Middle frontal gyrus (tissue), 1 donor: ENCODE results near the gene KCNQ5.

Source experiments
- DNase-seq: peaks from one replicate; pipeline ENCODE4 v3.0.0-alpha.2; 2015; ENCODE audit warnings: low spot score; ENCODE audit errors: extremely low spot score

KCNQ5 gene

DNA sequence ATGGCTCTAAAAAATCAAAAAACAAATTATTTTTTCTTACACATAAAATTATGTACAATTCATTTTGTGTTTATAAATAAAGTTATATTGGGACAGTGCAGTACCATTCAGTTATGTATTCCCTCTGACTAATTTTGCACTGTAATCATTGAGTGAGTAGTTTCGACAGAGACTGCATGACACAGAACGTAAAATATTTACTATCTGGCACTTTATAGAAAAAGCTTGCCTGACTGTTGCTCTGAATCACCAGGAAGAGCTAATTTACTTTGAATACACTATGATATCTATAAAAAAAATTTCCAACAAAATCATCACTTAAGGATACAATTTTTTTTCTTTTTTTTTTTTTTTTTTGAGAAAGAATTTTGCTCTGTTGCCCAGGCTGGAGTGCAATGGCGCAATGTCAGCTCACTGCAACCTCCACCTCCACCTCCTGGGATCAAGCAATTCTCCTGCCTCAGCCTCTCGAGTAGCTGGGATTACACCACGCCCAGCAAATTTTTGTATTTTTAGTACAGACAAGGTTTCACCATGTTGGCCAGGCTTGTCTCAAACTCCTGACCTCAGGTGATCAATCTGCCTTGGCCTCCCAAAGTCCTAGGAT is 614.4 kb downstream of the KCNQ5 start:
- DNase-seq = no peak

DNA sequence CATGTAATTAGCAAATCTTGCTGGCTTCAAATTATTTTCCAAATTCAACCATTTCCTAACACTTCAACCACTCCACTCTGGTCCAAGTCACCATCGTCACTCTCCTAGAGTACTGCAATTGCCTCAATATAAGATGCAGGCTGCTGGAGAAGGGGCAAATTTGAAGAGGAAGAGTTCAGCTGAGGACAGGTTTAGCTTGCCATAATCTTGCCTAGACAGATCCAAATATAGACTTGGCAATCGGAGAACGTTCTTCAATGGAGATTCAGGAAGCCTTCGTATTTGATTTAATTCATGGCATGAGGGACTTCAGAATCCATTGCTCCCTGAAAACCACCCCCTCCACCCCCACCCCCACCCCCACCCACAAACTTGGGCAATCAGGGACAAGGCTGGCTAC is 618.9 kb downstream of the KCNQ5 start:
- no peak for DNase-seq

DNA sequence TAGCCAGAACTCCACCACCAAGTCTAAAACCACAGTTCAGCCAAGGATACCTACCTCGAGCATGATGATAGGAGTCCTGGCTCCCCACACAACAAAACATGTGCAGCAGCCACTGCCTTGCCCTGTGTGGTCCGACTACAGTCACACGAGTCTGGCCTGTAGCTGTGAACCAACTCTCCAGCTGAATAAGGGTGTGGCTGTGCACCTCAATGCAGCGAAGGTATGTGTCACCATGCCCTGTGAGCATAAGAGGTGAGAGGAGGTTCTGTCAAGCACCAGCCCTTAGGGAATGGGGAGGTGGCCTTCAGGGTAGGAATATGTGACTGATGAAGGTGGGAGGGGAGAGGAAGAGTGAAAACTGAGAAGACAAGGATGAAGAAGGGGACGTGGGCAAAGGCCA is 620.1 kb downstream of the KCNQ5 start:
- no peak for DNase-seq
